ENCODE measurements around the gene RPS6KA5.
"Not testable (repeated sequence)": the region's sequence is repeated elsewhere in the genome, so short reads cannot be mapped to it uniquely, and the experiment has no call there.

Gene RPS6KA5

DNA sequence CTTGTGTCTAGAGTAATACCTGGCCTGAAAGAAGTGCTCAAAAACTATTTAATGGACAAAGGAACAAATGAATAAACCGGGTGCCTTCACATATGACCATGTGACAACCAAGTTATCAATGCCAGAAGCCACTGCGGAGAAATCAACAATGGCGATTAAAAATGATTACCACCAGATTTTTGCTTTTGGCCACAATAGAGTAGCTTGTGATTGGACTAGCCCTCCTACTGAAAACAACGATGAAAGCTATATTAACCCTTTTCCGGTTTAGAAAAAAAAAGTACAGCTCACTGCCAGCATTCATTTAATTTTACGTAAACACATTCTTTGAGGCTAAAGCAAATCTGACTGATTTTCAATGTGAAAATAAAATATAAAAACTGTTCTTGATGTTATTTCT, 202.6 kb downstream of the RPS6KA5 start:
- DNase-seq (ENCODE audit: low spot score) = no peak
- no peak overlapping the region for H3K27ac ChIP-seq
- ChIA-PET POLR2A (ENCODE audit: low non-redundant PET) (no interaction called here), CTCF (no interaction called here)
- TF ChIP-seq, protein P1, sequence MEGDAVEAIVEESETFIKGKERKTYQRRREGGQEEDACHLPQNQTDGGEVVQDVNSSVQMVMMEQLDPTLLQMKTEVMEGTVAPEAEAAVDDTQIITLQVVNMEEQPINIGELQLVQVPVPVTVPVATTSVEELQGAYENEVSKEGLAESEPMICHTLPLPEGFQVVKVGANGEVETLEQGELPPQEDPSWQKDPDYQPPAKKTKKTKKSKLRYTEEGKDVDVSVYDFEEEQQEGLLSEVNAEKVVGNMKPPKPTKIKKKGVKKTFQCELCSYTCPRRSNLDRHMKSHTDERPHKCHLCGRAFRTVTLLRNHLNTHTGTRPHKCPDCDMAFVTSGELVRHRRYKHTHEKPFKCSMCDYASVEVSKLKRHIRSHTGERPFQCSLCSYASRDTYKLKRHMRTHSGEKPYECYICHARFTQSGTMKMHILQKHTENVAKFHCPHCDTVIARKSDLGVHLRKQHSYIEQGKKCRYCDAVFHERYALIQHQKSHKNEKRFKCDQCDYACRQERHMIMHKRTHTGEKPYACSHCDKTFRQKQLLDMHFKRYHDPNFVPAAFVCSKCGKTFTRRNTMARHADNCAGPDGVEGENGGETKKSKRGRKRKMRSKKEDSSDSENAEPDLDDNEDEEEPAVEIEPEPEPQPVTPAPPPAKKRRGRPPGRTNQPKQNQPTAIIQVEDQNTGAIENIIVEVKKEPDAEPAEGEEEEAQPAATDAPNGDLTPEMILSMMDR (conservative IDR thresholded peaks at IDR 0.05; ENCODE audit: low read depth) = no peak

DNA sequence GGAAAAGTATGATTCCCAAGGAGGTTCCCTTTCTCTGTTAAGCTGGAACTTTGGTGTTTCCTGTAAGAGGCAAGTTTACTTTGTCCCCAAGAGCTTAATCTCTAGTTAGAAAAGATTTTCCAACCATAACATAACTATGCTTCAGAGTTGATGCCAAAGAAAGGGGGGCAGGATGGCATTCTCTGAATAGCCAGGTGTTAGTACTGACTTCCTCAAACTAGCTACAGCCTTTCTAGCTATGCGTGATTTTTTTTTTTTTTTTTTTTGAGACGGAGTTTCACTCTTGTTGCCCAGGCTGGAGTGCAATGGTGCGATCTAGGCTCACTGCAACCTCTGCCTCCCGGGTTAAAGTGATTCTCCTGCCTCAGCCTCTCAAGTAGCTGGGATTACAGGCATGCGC, 204.3 kb downstream of the RPS6KA5 start:
- DNase-seq (ENCODE audit: low spot score); POLR2A ChIA-PET (ENCODE audit: low non-redundant PET); CTCF ChIA-PET: not testable (repeated sequence)

DNA sequence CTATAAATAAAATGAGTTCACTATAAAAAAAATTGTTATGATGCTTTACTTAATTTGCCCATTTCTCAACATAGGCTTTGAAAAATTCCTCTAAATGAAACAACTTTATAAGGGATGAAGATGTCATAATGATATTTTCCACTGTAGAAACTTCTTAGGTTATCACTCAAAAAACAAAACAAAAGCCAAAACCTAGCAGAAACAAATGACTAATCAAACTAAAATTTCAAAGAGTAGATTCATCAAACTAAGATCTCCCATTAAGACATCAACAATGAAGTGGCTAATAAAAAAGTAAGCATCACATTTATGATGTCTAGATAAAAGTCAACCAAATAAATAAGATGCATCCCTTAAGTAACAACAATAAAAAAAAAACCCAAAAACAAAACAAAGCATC, 207.3 kb downstream of the RPS6KA5 start:
- H3K27ac ChIP-seq = no peak overlapping the region
- POLR2A ChIA-PET (ENCODE audit: low non-redundant PET) = no interaction called here
- CTCF ChIA-PET = no interaction called here
- no peak for DNase-seq (ENCODE audit: low spot score)
- TF ChIP-seq, protein P1 (conservative IDR thresholded peaks at IDR 0.05; ENCODE audit: low read depth) = no peak

More for the DNA sequence above, 204.3 kb downstream of the RPS6KA5 start:
- H3K27ac ChIP-seq = not testable (repeated sequence)

DNA sequence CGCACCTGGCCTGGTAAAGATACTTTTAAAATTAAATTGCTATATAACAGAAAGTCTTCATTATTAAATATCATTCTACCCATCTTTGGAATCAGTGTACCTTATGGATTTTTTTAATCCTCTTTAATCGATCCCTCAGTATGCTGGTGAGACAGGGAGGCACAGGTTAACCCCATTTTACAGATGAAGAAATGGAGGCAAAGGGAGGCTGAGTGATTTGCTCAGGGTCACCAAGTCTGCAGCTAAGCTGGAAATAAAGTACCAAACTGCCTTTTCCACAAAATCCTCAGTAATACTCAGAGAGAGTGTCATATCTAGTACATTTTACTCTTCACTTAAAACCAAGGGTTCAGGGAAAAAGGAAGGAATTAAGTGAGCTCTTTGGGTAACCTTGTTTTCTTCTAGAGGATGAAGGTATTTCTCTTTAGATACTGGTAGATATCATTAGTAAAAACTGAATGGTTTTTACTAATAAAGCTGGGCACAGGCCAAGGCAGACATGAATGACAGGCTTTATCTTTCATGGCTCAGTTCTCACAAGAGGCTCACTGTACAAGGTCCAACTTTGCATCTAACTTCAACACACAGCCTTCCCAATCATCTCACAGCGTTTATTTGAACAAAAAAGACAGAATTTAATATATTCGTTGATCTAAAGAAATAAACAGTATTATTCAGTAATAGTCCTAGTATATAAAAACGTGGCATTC, 209.0 kb downstream of the RPS6KA5 start:
- TF ChIP-seq, protein P1 (conservative IDR thresholded peaks at IDR 0.05; ENCODE audit: low read depth) = no peak
- CTCF ChIA-PET = interaction anchor here (0.6 kb wide), 1 partner anchor 509 kb away, joined by 3 read pairs; no protein-coding TSS in a partner anchor
- no peak for DNase-seq (ENCODE audit: low spot score)
- H3K27ac ChIP-seq = peak overlapping the region; percentile 78
- POLR2A ChIA-PET (ENCODE audit: low non-redundant PET) = no interaction called here

DNA sequence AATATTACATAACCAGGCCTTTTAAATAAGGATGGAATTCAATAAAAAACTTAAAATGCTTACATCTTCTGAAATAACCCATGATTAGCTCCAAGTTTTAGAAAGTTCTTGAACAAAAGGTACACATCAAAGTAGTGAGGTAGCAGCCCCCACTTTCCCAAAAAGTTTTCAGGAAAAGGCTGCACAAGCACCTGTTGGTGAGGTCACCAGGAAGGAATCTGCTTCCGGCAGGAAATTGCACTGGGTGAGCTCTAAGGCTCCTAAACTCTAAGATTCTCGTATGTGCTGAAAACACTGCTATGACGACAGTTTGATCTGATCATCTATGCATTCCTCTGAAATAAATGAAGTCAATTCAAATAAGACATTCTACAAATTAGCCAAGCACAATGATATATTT, 210.0 kb downstream of the RPS6KA5 start:
- CTCF ChIA-PET = no interaction called here
- TF ChIP-seq, protein P1 (conservative IDR thresholded peaks at IDR 0.05; ENCODE audit: low read depth) = no peak
- H3K27ac ChIP-seq = peak overlapping the region; percentile 78
- DNase-seq (ENCODE audit: low spot score) = peak; percentile 76
- POLR2A ChIA-PET (ENCODE audit: low non-redundant PET) = no interaction called here

DNA sequence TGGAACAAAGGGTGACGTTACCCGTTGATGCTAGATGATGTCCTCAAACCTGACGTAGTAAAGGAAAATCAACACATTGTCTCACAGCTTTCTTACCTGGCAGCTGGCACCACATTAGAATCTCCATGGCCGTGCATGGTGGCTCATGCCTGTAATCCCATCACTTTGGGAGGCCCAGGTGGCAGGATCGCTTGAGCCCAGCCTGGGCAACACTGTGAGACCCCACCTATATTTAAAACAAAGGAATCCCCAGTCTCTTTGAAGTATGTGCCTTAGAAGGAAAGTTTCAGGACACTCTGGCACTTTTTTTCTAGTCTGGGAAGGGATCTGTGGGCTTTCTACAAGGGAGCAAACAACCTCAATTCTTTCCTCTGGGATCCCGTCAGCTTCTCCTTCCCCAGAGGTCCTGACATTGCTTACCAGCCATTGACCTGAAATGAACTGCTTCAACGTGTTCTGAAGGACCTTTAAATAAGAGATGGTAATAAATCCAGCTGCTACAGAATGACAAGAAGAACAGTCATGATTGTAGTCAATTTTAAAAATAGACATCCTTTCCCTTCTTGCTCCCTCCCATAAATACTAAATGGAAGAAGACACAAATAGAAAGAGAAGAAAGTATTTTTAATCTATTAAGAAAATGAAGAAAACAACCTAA, 210.5 kb downstream of the RPS6KA5 start:
- TF ChIP-seq, protein P1 (conservative IDR thresholded peaks at IDR 0.05; ENCODE audit: low read depth) = no peak
- DNase-seq (ENCODE audit: low spot score) = no peak
- POLR2A ChIA-PET (ENCODE audit: low non-redundant PET) = no interaction called here
- H3K27ac ChIP-seq = peak overlapping the region; percentile 56; the same call in 1 of the 2 replicates
- CTCF ChIA-PET = interaction anchor here (0.6 kb wide), 1 partner anchor 1836 kb away, joined by 3 read pairs; no protein-coding TSS in a partner anchor
